Tibial nerve (tissue), 4 donors: ENCODE data around the gene ANK2. TPM values are rescaled to one million over a fixed set of nuclear protein-coding genes. Genes with fewer than 3 reads are reported as not detected.

Source experiments
- DNase-seq, 2 donors: peaks; one replicate each; pipeline ENCODE4 v3.0.0-alpha.2; 2019; ENCODE audit warnings: low spot score in 2 of 2
- H3K27ac ChIP-seq, 4 donors: fragments of 200-600 bp; sonication (generic) in 3 of 4; one replicate each; pipeline ENCODE4 v1.5.1; 2017 to 2019; ENCODE audit warnings: mild to moderate bottlenecking in 1 of 4
- H3K27me3 ChIP-seq, 2 donors: fragments of 200-600 bp; sonication (generic) in 1 of 2; one replicate each; pipeline versions ENCODE4 v1.5.1 to v1.6.0; 2017 to 2019
- H3K36me3 ChIP-seq, 3 donors: fragments of 200-600 bp; sonication (generic); one replicate each; pipeline ENCODE4 v1.5.1; 2018 to 2019
- H3K4me1 ChIP-seq, 4 donors: fragments of 200-600 bp; sonication (generic) in 3 of 4; one replicate each; pipeline ENCODE4 v1.5.1; 2017 to 2019
- H3K4me3 ChIP-seq, 4 donors: fragments of 200-600 bp; sonication (generic) in 3 of 4; one replicate each; pipeline ENCODE4 v1.5.1; 2017 to 2019; ENCODE audit warnings: mild to moderate bottlenecking in 1 of 4, moderate library complexity in 1 of 4
- H3K9me3 ChIP-seq, 4 donors: fragments of 200-600 bp; sonication (generic) in 3 of 4; one replicate each; pipeline ENCODE4 v1.5.1; 2017 to 2019
- CTCF ChIP-seq, 5 experiments: fragments of 200-600 bp in 3 of 5; fragments of 450-650 bp in 2 of 5; sonication (generic) in 3 of 5; IDR thresholded peaks; one replicate each; pipeline ENCODE4 v1.5.1; 2016 to 2019; ENCODE audit warnings: antibody characterized with exemption in 5 of 5, mild to moderate bottlenecking in 3 of 5, moderate library complexity in 2 of 5
- EP300 ChIP-seq, 2 donors: sonication (generic); formaldehyde crosslinking; IDR thresholded peaks; one replicate each; pipeline ENCODE4 v1.6.1; 2017; ENCODE audit warnings: antibody characterized with exemption in 2 of 2, mild to moderate bottlenecking in 1 of 2
- POLR2A ChIP-seq, 2 donors: fragments of 450-650 bp; IDR thresholded peaks; one replicate each; pipeline ENCODE4 v1.6.1; 2017; ENCODE audit warnings: antibody characterized with exemption in 2 of 2, mild to moderate bottlenecking in 2 of 2, moderate library complexity in 2 of 2
- WGBS, 2 donors: methylation state at CpG; one replicate each; pipeline ENCODE4 v1.1.5; 2018; 5-methylcytosine and 5-hydroxymethylcytosine counted together
- total RNA-seq, 4 donors: library from RNA; depleted of rRNA; stranded (reverse); fragments of >200 nt; gene quantifications; one replicate each; pipeline ENCODE4 v1.1.0, GENCODE V29; 2016

Gene ANK2
- total RNA-seq, 4 donors from 2014 or later: 63.9 to 113 (median 87.5) TPM

DNA sequence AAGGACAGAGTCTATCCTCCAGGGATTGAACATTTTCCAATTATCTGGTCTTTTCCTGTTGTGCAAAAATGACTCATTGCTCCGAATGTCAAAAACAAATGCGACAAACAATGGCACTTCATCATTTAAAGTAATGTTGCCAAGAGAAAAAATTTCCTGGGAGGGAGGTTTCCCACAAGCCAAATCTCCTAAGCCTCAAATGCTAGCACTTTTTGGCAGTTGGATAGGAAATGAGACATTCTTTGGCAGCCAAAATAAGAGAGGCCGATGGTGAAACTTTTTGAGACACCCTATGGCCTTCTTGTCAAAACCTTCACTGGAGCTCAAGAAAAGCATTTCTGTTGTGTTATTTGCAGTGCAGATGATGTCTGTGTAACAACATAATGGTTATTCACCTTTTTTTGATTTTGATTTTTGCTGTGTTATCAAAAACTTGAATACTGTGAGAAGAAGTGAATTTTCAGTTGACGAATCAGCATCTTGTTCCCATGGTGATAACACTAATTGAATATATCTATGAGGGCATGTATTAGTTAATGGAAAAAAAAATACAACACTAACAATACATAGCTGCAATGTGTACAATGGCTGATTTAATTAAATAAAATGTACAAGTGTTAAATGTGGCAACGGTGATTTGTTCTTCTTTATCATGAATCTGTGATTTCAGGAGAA, 333.8 kb downstream of the ANK2 start:
- H3K4me1 ChIP-seq: peaks cover 0 to 38% (median 12%) of the 10 kb centered on the region in 4 donors
- 28 to 34% methylated on average over 5 of the region's 5 CpGs for WGBS, 2 donors
- H3K27ac ChIP-seq: peak overlapping the region in 2 of 4 donors; percentile 56 to 76
- no peak for TF ChIP-seq POLR2A (IDR thresholded peaks at IDR 0.05)
- no peak for TF ChIP-seq CTCF (IDR thresholded peaks at IDR 0.05)
- TF ChIP-seq EP300 (IDR thresholded peaks at IDR 0.05): peak; percentile 35 to 72
- peak in 1 of 2 donors; percentile 26 for DNase-seq
- no peaks in the 10 kb centered on the region for H3K27me3 ChIP-seq
- H3K9me3 ChIP-seq: no peaks in the 10 kb centered on the region
- H3K36me3 ChIP-seq: peaks cover 0 to 12% (median 0%) of the 10 kb centered on the region in 3 donors
- H3K4me3 ChIP-seq: no peak overlapping the region

- Histone ChIP-seq H3K9me3 (no peaks in the 10 kb centered on the region), H3K4me3 (no peak overlapping the region), H3K36me3 (peaks cover 0 to 12% (median 0%) of the 10 kb centered on the region in 3 donors), H3K4me1 (peaks cover 0 to 38% (median 12%) of the 10 kb centered on the region in 4 donors), H3K27me3 (no peaks in the 10 kb centered on the region), H3K27ac (peak overlapping the region in 2 of 4 donors; percentile 56 to 76)
- DNase-seq: no peak
- 55 to 60% methylated on average over 5 of the region's 5 CpGs for WGBS, 2 donors
- TF ChIP-seq EP300 (IDR thresholded peaks at IDR 0.05): no peak
- no peak for TF ChIP-seq CTCF (IDR thresholded peaks at IDR 0.05)
- TF ChIP-seq POLR2A (IDR thresholded peaks at IDR 0.05): no peak
Observed at GRCh38 chr4:113384600-113384999, 335.1 kb downstream of the ANK2 start.

DNA sequence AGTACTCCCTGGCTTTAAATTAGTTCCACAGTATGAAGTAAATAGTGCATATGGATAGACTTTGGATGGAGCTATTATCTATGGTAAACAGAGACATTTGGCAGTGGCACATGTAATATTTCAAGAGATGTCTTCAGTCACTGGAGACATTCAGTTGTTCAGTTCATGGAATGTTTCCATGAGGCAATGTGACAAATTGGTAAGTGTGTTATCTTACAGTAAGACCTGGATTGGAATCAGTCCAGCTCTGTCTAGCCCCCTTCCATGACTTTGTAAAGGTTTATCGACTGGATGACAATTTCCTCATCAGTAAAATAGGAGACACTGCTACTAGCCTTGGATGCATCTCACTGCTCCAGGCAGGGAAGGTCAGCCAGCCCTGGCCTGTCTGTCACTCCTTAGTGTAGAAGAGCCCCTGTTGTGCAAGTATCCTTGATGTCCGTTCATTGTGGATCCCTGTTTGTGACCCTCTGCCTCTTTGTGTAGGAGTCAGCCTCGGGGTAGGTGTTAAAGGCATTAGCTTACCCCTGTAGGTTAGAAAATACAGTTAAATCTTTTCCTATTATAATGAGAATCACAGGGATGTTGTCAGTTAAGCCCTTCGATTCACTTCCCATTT, 335.9 kb downstream of the ANK2 start:
- H3K4me3 ChIP-seq: no peak overlapping the region
- peaks cover 0 to 38% (median 12%) of the 10 kb centered on the region in 4 donors for H3K4me1 ChIP-seq
- no peaks in the 10 kb centered on the region for H3K27me3 ChIP-seq
- DNase-seq: no peak
- peak overlapping the region in 1 of 4 donors; percentile 53 for H3K27ac ChIP-seq
- WGBS, 2 donors: 85 to 89% methylated on average over 4 of the region's 4 CpGs
- no peak for TF ChIP-seq EP300 (IDR thresholded peaks at IDR 0.05)
- no peak for TF ChIP-seq CTCF (IDR thresholded peaks at IDR 0.05)
- no peak for TF ChIP-seq POLR2A (IDR thresholded peaks at IDR 0.05)
- H3K36me3 ChIP-seq: peaks cover 0 to 12% (median 0%) of the 10 kb centered on the region in 3 donors
- H3K9me3 ChIP-seq: no peaks in the 10 kb centered on the region

DNA sequence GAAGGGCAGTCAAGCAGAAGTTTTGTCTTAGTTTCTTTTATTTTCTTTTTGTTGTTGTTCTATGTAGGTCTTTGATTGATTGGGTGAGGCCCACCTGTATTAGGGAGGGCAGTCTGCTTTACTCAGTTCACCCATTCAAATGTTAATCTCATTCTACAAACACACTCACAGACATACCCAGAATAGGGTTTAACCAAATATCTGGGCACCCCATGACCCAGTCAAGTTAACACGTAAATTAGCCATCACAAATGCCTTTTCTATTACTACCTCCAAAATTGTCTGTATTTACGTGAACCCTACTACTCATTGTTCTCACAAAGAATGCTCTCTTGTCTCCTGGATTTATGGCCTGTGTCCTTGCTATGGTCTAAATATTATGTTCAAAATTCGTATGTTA, 339.7 kb downstream of the ANK2 start:
- DNase-seq: no peak
- 88 to 90% methylated on average over 3 of the region's 3 CpGs for WGBS, 2 donors
- Histone ChIP-seq H3K27me3 (no peaks in the 10 kb centered on the region), H3K27ac (no peak overlapping the region), H3K9me3 (no peaks in the 10 kb centered on the region), H3K4me1 (peaks cover 0 to 11% (median 2%) of the 10 kb centered on the region in 4 donors), H3K36me3 (no peaks in the 10 kb centered on the region), H3K4me3 (no peak overlapping the region)
- TF ChIP-seq CTCF (IDR thresholded peaks at IDR 0.05) (no peak), POLR2A (IDR thresholded peaks at IDR 0.05) (no peak)

- DNase-seq: no peak
- Histone ChIP-seq H3K27me3 (no peaks in the 10 kb centered on the region), H3K4me3 (no peak overlapping the region), H3K27ac (no peak overlapping the region), H3K4me1 (peaks cover 0 to 4% (median 0%) of the 10 kb centered on the region in 4 donors), H3K9me3 (no peaks in the 10 kb centered on the region), H3K36me3 (no peaks in the 10 kb centered on the region)
- no peak for TF ChIP-seq POLR2A (IDR thresholded peaks at IDR 0.05)
Observed at GRCh38 chr4:113390850-113391249, 341.4 kb downstream of the ANK2 start.
